SK-N-SH treated with all-trans-retinoic acid at 6 μM for 48 hours (cell line): ENCODE results near the gene INSYN2B.

Experiments used
- ATAC-seq: fragments of 200-7000 bp; cut with Tn5 transposase; 3 replicates; pipeline ENCODE4 v1.9.1; 2020; ENCODE audit warnings: mild to moderate bottlenecking, moderate library complexity
- ARNTL ChIP-seq: fragments of 450-650 bp; formaldehyde crosslinking; IDR thresholded peaks from 2 replicates; pipeline ENCODE4 v1.5.0; 2020; ENCODE audit warnings: low read depth, mild to moderate bottlenecking, moderate library complexity, borderline replicate concordance
- BACH2 ChIP-seq: fragments of 250-450 bp; sonication (Bioruptor Pico); IDR thresholded peaks from 2 replicates; pipeline ENCODE4 v1.9.0; 2021; ENCODE audit warnings: mild to moderate bottlenecking, borderline replicate concordance
- CREB5 ChIP-seq: fragments of 250-450 bp; sonication (Bioruptor Pico); IDR thresholded peaks from 2 replicates; pipeline ENCODE4 v1.5.1; 2020; ENCODE audit warnings: low read depth, mild to moderate bottlenecking, moderate library complexity
- CSDC2 ChIP-seq: fragments of 250-450 bp; sonication (Bioruptor Pico); IDR thresholded peaks from 2 replicates; pipeline ENCODE4 v1.5.0; 2020; ENCODE audit warnings: mild to moderate bottlenecking, moderate library complexity
- ESRRG ChIP-seq: fragments of 250-450 bp; sonication (Bioruptor Pico); IDR thresholded peaks from 2 replicates; pipeline ENCODE4 v1.6.1; 2021; ENCODE audit warnings: mild to moderate bottlenecking
- GLIS3 ChIP-seq: fragments of 250-450 bp; sonication (Bioruptor Pico); IDR thresholded peaks from 2 replicates; pipeline ENCODE4 v1.5.0; 2020; ENCODE audit warnings: mild to moderate bottlenecking, moderate library complexity
- ISL1 ChIP-seq: fragments of 250-450 bp; sonication (Bioruptor Pico); IDR thresholded peaks from 2 replicates; pipeline ENCODE4 v2.1.2; 2022; ENCODE audit warnings: mild to moderate bottlenecking, moderate library complexity
- OSR1 ChIP-seq: fragments of 250-450 bp; sonication (Bioruptor Pico); IDR thresholded peaks from 2 replicates; pipeline ENCODE4 v1.8.0; 2022; ENCODE audit warnings: moderate library complexity, mild to moderate bottlenecking, inconsistent platforms
- POU6F1 ChIP-seq: fragments of 250-450 bp; sonication (Bioruptor Pico); IDR thresholded peaks from 2 replicates; pipeline ENCODE4 v1.8.0; 2021; ENCODE audit warnings: low read depth, mild to moderate bottlenecking, moderate library complexity, borderline replicate concordance
- PPARA ChIP-seq: fragments of 250-450 bp; sonication (Bioruptor Pico); IDR thresholded peaks from 2 replicates; pipeline ENCODE4 v1.5.0; 2020; ENCODE audit warnings: mild to moderate bottlenecking, borderline replicate concordance
- RARB ChIP-seq: fragments of 250-450 bp; sonication (Bioruptor Pico); IDR thresholded peaks from 2 replicates; pipeline ENCODE4 v1.8.0; 2021; ENCODE audit warnings: mild to moderate bottlenecking, moderate library complexity
- SNAI2 ChIP-seq: fragments of 250-450 bp; sonication (Bioruptor Pico); IDR thresholded peaks from 2 replicates; pipeline ENCODE4 v1.5.0; 2020; ENCODE audit warnings: mild to moderate bottlenecking, moderate library complexity
- TCF4 ChIP-seq: fragments of 250-450 bp; sonication (Bioruptor Pico); IDR thresholded peaks from 2 replicates; pipeline ENCODE4 v1.8.0; 2021; ENCODE audit warnings: mild to moderate bottlenecking, moderate library complexity, borderline replicate concordance
- TSHZ2 ChIP-seq: fragments of 250-450 bp; sonication (Bioruptor Pico); IDR thresholded peaks from 2 replicates; pipeline ENCODE4 v1.5.0; 2020; ENCODE audit warnings: mild to moderate bottlenecking, moderate library complexity
- ZC3H10 ChIP-seq: fragments of 250-450 bp; sonication (Bioruptor Pico); IDR thresholded peaks from 2 replicates; pipeline ENCODE4 v1.5.1; 2021; ENCODE audit warnings: mild to moderate bottlenecking, moderate library complexity
- ZFP3 ChIP-seq: fragments of 250-450 bp; sonication (Bioruptor Pico); IDR thresholded peaks from 2 replicates; pipeline ENCODE4 v1.5.0; 2020; ENCODE audit warnings: mild to moderate bottlenecking, moderate library complexity
- ZFP30 ChIP-seq: fragments of 450-650 bp; formaldehyde crosslinking; IDR thresholded peaks from 2 replicates; pipeline ENCODE4 v1.5.0; 2022; ENCODE audit warnings: mild to moderate bottlenecking, moderate library complexity
- ZNF70 ChIP-seq: fragments of 450-650 bp; formaldehyde crosslinking; IDR thresholded peaks from 2 replicates; pipeline ENCODE4 v1.5.0; 2020; ENCODE audit warnings: mild to moderate bottlenecking, moderate library complexity
- TF ChIP-seq, protein P1 (sequence below): fragments of 250-450 bp; sonication (Bioruptor Pico); IDR thresholded peaks from 2 replicates; pipeline ENCODE4 v1.8.0; 2020; ENCODE audit warnings: mild to moderate bottlenecking, moderate library complexity, borderline replicate concordance
- TF ChIP-seq, protein P2 (sequence below): fragments of 250-450 bp; sonication (Bioruptor Pico); IDR thresholded peaks from 2 replicates; pipeline ENCODE4 v1.5.1; 2021; ENCODE audit warnings: mild to moderate bottlenecking, moderate library complexity

The INSYN2B gene

GRCh38 chr5:169993485-169993790 is 13.1 kb upstream of the INSYN2B start:
- no peak for ATAC-seq
- TF ChIP-seq, protein P1, sequence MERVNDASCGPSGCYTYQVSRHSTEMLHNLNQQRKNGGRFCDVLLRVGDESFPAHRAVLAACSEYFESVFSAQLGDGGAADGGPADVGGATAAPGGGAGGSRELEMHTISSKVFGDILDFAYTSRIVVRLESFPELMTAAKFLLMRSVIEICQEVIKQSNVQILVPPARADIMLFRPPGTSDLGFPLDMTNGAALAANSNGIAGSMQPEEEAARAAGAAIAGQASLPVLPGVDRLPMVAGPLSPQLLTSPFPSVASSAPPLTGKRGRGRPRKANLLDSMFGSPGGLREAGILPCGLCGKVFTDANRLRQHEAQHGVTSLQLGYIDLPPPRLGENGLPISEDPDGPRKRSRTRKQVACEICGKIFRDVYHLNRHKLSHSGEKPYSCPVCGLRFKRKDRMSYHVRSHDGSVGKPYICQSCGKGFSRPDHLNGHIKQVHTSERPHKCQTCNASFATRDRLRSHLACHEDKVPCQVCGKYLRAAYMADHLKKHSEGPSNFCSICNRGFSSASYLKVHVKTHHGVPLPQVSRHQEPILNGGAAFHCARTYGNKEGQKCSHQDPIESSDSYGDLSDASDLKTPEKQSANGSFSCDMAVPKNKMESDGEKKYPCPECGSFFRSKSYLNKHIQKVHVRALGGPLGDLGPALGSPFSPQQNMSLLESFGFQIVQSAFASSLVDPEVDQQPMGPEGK (CRISPR knock-in tag), result no peak
- TF ChIP-seq ZFP3 (CRISPR knock-in tag) (no peak), POU6F1 (no peak), ZFP30 (CRISPR knock-in tag) (no peak), SNAI2 (no peak), BACH2 (no peak)
- TF ChIP-seq, protein P2, sequence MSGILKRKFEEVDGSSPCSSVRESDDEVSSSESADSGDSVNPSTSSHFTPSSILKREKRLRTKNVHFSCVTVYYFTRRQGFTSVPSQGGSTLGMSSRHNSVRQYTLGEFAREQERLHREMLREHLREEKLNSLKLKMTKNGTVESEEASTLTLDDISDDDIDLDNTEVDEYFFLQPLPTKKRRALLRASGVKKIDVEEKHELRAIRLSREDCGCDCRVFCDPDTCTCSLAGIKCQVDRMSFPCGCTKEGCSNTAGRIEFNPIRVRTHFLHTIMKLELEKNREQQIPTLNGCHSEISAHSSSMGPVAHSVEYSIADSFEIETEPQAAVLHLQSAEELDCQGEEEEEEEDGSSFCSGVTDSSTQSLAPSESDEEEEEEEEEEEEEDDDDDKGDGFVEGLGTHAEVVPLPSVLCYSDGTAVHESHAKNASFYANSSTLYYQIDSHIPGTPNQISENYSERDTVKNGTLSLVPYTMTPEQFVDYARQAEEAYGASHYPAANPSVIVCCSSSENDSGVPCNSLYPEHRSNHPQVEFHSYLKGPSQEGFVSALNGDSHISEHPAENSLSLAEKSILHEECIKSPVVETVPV (CRISPR knock-in tag), result no peak

DNA sequence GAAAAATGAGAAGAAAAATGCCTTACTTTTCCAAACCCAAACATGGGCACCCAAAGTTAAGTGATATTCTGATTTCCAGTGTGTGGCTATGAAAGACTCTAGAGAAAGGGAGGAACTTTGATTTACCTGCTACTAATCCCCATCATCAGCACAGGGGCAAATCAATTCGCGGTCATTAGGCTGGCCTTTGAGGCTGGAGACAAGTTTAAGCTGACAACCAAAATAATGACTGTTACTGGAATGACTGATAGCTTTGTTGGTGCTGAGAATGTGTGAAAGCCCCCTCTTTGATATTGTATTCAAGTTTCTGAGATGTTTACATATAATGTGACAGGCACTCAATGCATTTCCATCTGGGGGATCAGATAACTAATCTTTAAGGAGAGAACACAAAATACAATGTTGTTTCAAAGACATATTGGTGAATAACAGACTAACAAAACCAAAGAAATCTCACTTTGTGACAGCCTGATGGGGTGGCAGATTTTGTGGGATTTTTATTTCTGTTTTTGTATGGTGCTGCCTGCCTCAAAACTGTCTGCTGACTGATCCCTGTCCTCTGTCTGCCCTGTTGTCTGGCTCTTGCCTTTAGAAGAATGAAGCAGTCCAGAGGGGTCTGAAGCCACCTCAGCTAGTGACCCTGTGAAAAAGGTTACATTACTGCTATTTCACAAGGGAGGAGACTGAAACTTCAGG is 12.6 kb upstream of the INSYN2B start:
- no peak for TF ChIP-seq TSHZ2 (CRISPR knock-in tag)
- TF ChIP-seq BACH2, result no peak
- no peak for TF ChIP-seq CSDC2 (CRISPR knock-in tag)
- TF ChIP-seq, protein P2 (CRISPR knock-in tag), result no peak
- no peak for TF ChIP-seq GLIS3 (CRISPR knock-in tag)
- TF ChIP-seq ZFP30 (CRISPR knock-in tag), result no peak
- TF ChIP-seq ZC3H10 (CRISPR knock-in tag), result no peak
- no peak for TF ChIP-seq PPARA
- TF ChIP-seq ZNF70 (CRISPR knock-in tag), result no peak
- TF ChIP-seq ESRRG (CRISPR knock-in tag), result no peak
- TF ChIP-seq OSR1 (CRISPR knock-in tag), result no peak
- TF ChIP-seq ARNTL (CRISPR knock-in tag), result no peak
- no peak for TF ChIP-seq ISL1
- no peak for TF ChIP-seq TCF4 (CRISPR knock-in tag)
- no peak for TF ChIP-seq CREB5 (CRISPR knock-in tag)
- TF ChIP-seq, protein P1 (CRISPR knock-in tag), result no peak
- no peak for TF ChIP-seq RARB (CRISPR knock-in tag)
- TF ChIP-seq SNAI2, result no peak
- TF ChIP-seq ZFP3 (CRISPR knock-in tag), result no peak
- ATAC-seq, result no peak
